Activated CD4-positive, alpha-beta T cell treated with anti-CD3 and anti-CD28 coated beads, Interleukin-2, amount 10 ng/mL, durations not matched to agents 7 days and 5 days (primary cell): ENCODE data around the gene UBAP2L. TPM values are rescaled to one million over a fixed set of nuclear protein-coding genes. Genes with fewer than 3 reads are reported as not detected.

Experiments
- CTCF ChIA-PET: fragments of 350-600 bp; sonication (Branson Sonifier 250); formaldehyde crosslinking; loops from one replicate; lab custom pipeline; 2021; ENCODE audit warnings: antibody characterized with exemption; lab: Charles Lee
- POLR2A ChIA-PET: fragments of 350-600 bp; sonication (Branson Sonifier 250); formaldehyde crosslinking; loops from one replicate; lab custom pipeline; 2021; ENCODE audit warnings: antibody characterized with exemption; lab: Charles Lee
- DNase-seq: peaks from one replicate; pipeline ENCODE4 v3.0.0-alpha.2; 2020
- H3K27ac Mint-ChIP-seq: one replicate; pipeline ENCODE4 v1.8.0; 2021; ENCODE audit warnings: mild to moderate bottlenecking, moderate library complexity, mixed read lengths
- H3K27me3 Mint-ChIP-seq: one replicate; pipeline ENCODE4 v1.8.0; 2021; ENCODE audit warnings: mixed read lengths
- H3K36me3 Mint-ChIP-seq: one replicate; pipeline ENCODE4 v1.8.0; 2021; ENCODE audit warnings: low read depth, mixed read lengths
- H3K4me1 Mint-ChIP-seq: one replicate; pipeline ENCODE4 v1.8.0; 2021; ENCODE audit warnings: mixed read lengths
- H3K4me3 Mint-ChIP-seq: one replicate; pipeline ENCODE4 v1.8.0; 2021; ENCODE audit warnings: mild to moderate bottlenecking, moderate library complexity, mixed read lengths
- H3K9me3 Mint-ChIP-seq: one replicate; pipeline ENCODE4 v1.8.0; 2021; ENCODE audit warnings: mixed read lengths
- total RNA-seq, 2 experiments: library from RNA; stranded (reverse); gene quantifications; one replicate each; pipeline ENCODE4 v1.2.3, GENCODE V29; 2021

Gene UBAP2L
- 100 to 1,000 TPM; 186 to 211 TPM for total RNA-seq

GRCh38 chr1:154220071-154220969 lies at the start of gene UBAP2L:
UBAP2L (plus strand) TSS chr1:154220955; CDS start chr1:154225124, 4,169 bp downstream.
- ChIA-PET POLR2A (interaction anchor here (0.6 to 1.0 kb wide), 3 partner anchors 11 to 377 kb away, joined by 4 read pairs; no protein-coding TSS in a partner anchor), CTCF (interaction anchor here (0.8 to 1.8 kb wide), 4 partner anchors 9 to 106 kb away, joined by 3 to 4 read pairs (median 3); no protein-coding TSS in a partner anchor)
- Mint-ChIP-seq H3K4me3 (peak within 1 kb of the TSS; percentile 94), H3K4me1 (peaks cover 69% of the 10 kb centered on the region), H3K9me3 (peaks cover 2% of the 10 kb centered on the region), H3K27ac (peak within 1 kb of the TSS; percentile 95), H3K36me3 (peaks cover 61% of the 10 kb centered on the region), H3K27me3 (no peaks in the 10 kb centered on the region)
- DNase-seq: peak; percentile 99

GRCh38 chr1:154171223-154171583 lies 49.6 kb upstream of the UBAP2L start:
- POLR2A ChIA-PET: no interaction called here
- Mint-ChIP-seq H3K27ac (no peak overlapping the region), H3K36me3 (peaks cover 76% of the 10 kb centered on the region), H3K27me3 (no peaks in the 10 kb centered on the region), H3K9me3 (no peaks in the 10 kb centered on the region), H3K4me1 (peaks cover 46% of the 10 kb centered on the region), H3K4me3 (no peak overlapping the region)
- CTCF ChIA-PET: interaction anchor here (1.3 kb wide), 1 partner anchor 8 kb away, joined by 3 read pairs; no protein-coding TSS in a partner anchor
- no peak for DNase-seq

- Mint-ChIP-seq H3K4me1 (peaks cover 52% of the 10 kb centered on the region), H3K27ac (no peak overlapping the region), H3K4me3 (no peak overlapping the region), H3K36me3 (peaks cover 73% of the 10 kb centered on the region), H3K9me3 (no peaks in the 10 kb centered on the region), H3K27me3 (no peaks in the 10 kb centered on the region)
- ChIA-PET POLR2A (no interaction called here), CTCF (interaction anchor here (1.3 kb wide), 1 partner anchor 8 kb away, joined by 3 read pairs; no protein-coding TSS in a partner anchor)
- DNase-seq: no peak
Observed at GRCh38 chr1:154171880-154172279, 48.9 kb upstream of the UBAP2L start.

GRCh38 chr1:154174654-154175053 lies 46.1 kb upstream of the UBAP2L start:
- H3K36me3 Mint-ChIP-seq: peaks cover 78% of the 10 kb centered on the region
- peaks cover 72% of the 10 kb centered on the region for H3K4me1 Mint-ChIP-seq
- no peaks in the 10 kb centered on the region for H3K9me3 Mint-ChIP-seq
- CTCF ChIA-PET: interaction anchor here (0.6 to 1.6 kb wide), 2 partner anchors 11 to 694 kb away, joined by 3 read pairs; no protein-coding TSS in a partner anchor
- DNase-seq: no peak
- H3K27ac Mint-ChIP-seq: no peak overlapping the region
- POLR2A ChIA-PET: no interaction called here
- no peaks in the 10 kb centered on the region for H3K27me3 Mint-ChIP-seq
- no peak overlapping the region for H3K4me3 Mint-ChIP-seq

GRCh38 chr1:154176337-154176736 lies 44.4 kb upstream of the UBAP2L start:
- Mint-ChIP-seq H3K27ac (peak overlapping the region; percentile 34), H3K36me3 (peaks cover 77% of the 10 kb centered on the region)

GRCh38 chr1:154178013-154178412 lies 42.7 kb upstream of the UBAP2L start:
- Mint-ChIP-seq H3K27ac (peak overlapping the region; percentile 26), H3K27me3 (no peaks in the 10 kb centered on the region), H3K4me3 (peak overlapping the region; percentile 99), H3K4me1 (peaks cover 66% of the 10 kb centered on the region), H3K9me3 (no peaks in the 10 kb centered on the region), H3K36me3 (peaks cover 72% of the 10 kb centered on the region)
- no peak for DNase-seq
- POLR2A ChIA-PET: interaction anchor here (0.5 to 1.0 kb wide), 2 partner anchors 20 to 1846 kb away, joined by 3 to 6 read pairs; no protein-coding TSS in a partner anchor
- CTCF ChIA-PET: interaction anchor here (0.6 to 1.8 kb wide), 9 partner anchors 9 to 506 kb away, joined by 3 to 5 read pairs (median 4); no protein-coding TSS in a partner anchor

More at GRCh38 chr1:154176337-154176736, 44.4 kb upstream of the UBAP2L start:
- ChIA-PET CTCF (interaction anchor here (0.7 to 1.1 kb wide), 2 partner anchors 9 to 645 kb away, joined by 3 read pairs; no protein-coding TSS in a partner anchor), POLR2A (interaction anchor here (0.6 kb wide), 1 partner anchor 565 kb away, joined by 8 read pairs; no protein-coding TSS in a partner anchor)
- DNase-seq: no peak
- Mint-ChIP-seq H3K9me3 (no peaks in the 10 kb centered on the region), H3K4me1 (peaks cover 77% of the 10 kb centered on the region), H3K27me3 (no peaks in the 10 kb centered on the region), H3K4me3 (no peak overlapping the region)

GRCh38 chr1:154178911-154179811 lies 41.6 kb upstream of the UBAP2L start:
- peaks cover 70% of the 10 kb centered on the region for H3K36me3 Mint-ChIP-seq
- ChIA-PET CTCF (interaction anchor here (0.7 to 1.8 kb wide), 7 partner anchors 8 to 156 kb away, joined by 3 to 5 read pairs (median 3); no protein-coding TSS in a partner anchor), POLR2A (interaction anchor here (1.0 kb wide), 1 partner anchor 22 kb away, joined by 6 read pairs; no protein-coding TSS in a partner anchor)
- DNase-seq: no peak
- H3K4me1 Mint-ChIP-seq: peaks cover 69% of the 10 kb centered on the region
- no peaks in the 10 kb centered on the region for H3K9me3 Mint-ChIP-seq
- peak overlapping the region; percentile 99 for H3K4me3 Mint-ChIP-seq
- peak overlapping the region; percentile 68 for H3K27ac Mint-ChIP-seq
- no peaks in the 10 kb centered on the region for H3K27me3 Mint-ChIP-seq

GRCh38 chr1:154179946-154180687 lies 40.6 kb upstream of the UBAP2L start:
- Mint-ChIP-seq H3K9me3 (no peaks in the 10 kb centered on the region), H3K27ac (peak overlapping the region; percentile 66), H3K4me3 (peak overlapping the region; percentile 99), H3K36me3 (peaks cover 65% of the 10 kb centered on the region), H3K4me1 (peaks cover 71% of the 10 kb centered on the region), H3K27me3 (no peaks in the 10 kb centered on the region)
- ChIA-PET CTCF (interaction anchor here (0.7 to 2.4 kb wide), 5 partner anchors 9 to 1014 kb away, joined by 3 to 9 read pairs (median 3); partner anchors contain the start of gene TPM3), POLR2A (interaction anchor here (0.9 to 2.8 kb wide), 2 partner anchors 23 to 426 kb away, joined by 3 to 7 read pairs; no protein-coding TSS in a partner anchor)
- DNase-seq: no peak

- Mint-ChIP-seq H3K36me3 (peaks cover 52% of the 10 kb centered on the region), H3K27me3 (peaks cover 1% of the 10 kb centered on the region), H3K9me3 (no peaks in the 10 kb centered on the region), H3K4me3 (peak overlapping the region; percentile 99), H3K4me1 (peaks cover 60% of the 10 kb centered on the region), H3K27ac (peak overlapping the region; percentile 92)
- ChIA-PET POLR2A (interaction anchor here (0.7 to 2.8 kb wide), 2 partner anchors 25 to 204 kb away, joined by 3 to 7 read pairs; partner anchors contain the start of gene JTB), CTCF (interaction anchor here (0.6 to 2.4 kb wide), 3 partner anchors 11 to 30 kb away, joined by 3 to 9 read pairs (median 4); partner anchors contain the start of gene TPM3)
- no peak for DNase-seq
Observed at GRCh38 chr1:154181944-154182343, 38.8 kb upstream of the UBAP2L start.

- Mint-ChIP-seq H3K36me3 (peaks cover 46% of the 10 kb centered on the region), H3K27ac (peak overlapping the region; percentile 92), H3K4me3 (peak overlapping the region; percentile 99), H3K9me3 (no peaks in the 10 kb centered on the region), H3K27me3 (peaks cover 5% of the 10 kb centered on the region), H3K4me1 (peaks cover 54% of the 10 kb centered on the region)
- POLR2A ChIA-PET: interaction anchor here (0.6 to 2.8 kb wide), 3 partner anchors 25 to 205 kb away, joined by 3 to 7 read pairs (median 3); partner anchors contain the start of gene JTB
- CTCF ChIA-PET: interaction anchor here (0.6 to 2.4 kb wide), 3 partner anchors 10 to 29 kb away, joined by 3 to 9 read pairs (median 4); partner anchors contain the start of gene TPM3
- peak; percentile 89 for DNase-seq
Observed at GRCh38 chr1:154182344-154183045, 38.3 kb upstream of the UBAP2L start.
